ENCODE results near the gene TMOD1.

- TF ChIP-seq EZH2 (IDR thresholded peaks at IDR 0.05; ENCODE audit: insufficient read depth, poor library complexity, severe bottlenecking) (no peak), EZH2phosphoT487 (IDR thresholded peaks at IDR 0.05; ENCODE audit: insufficient read depth, low read depth) (no peak)
Observed at GRCh38 chr9:97506787-97507186, 5.3 kb downstream of the TMOD1 start.
